NCI-H524 (cell line): Measurements from ENCODE around the gene SPRN.
"Not testable (repeated sequence)": the region's sequence is repeated elsewhere in the genome, so short reads cannot be mapped to it uniquely, and the experiment has no call there.

ENCODE experiments used
- DNase-seq, 2 experiments: peaks; one replicate each; lab custom pipeline; 2025; lab: John Stamatoyannopoulos, UW

The SPRN gene

GRCh38 chr10:133386951-133387350 lies 37.5 kb downstream of the SPRN start:
- not testable (repeated sequence) for DNase-seq

DNA sequence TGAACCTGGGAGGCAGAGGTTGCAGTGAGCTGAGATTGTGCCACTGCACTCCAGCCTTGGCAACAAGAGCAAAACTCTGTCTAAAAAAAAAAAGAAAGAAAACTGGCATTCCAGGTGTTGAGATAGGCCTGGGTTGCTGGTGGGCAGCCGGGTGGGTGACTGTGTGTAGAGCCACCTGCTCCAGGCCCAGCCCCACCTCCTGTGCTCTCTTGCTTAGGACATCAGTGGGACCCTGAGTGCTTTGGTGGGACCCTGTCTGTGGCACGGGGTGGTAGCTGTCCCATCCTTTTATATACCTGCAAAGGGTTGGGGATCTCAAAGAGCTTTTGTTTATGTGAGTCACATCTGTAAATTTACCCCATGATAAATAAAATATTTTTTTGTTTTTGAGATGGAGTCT lies 39.2 kb downstream of the SPRN start:
- DNase-seq: no peak

DNA sequence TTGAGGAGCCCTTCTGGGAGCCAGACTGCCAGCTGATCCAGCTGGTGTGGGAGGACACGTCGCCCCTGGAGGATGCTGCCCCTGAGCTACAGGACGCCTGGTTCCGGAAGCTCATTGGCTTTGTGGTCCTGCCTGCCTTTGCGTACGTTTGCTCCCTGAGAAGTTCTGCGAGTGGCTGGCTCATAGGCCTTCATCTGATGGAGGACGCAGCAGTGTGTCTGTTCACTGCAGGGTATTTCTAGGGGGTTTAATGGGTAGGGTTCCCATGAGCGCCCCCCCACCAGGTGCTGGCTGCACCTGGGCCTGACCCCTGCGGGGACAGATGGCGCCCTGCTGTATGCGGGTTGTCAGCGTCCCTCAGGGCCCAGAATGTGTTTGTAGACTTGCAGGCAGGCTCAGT lies 40.4 kb downstream of the SPRN start:
- no peak for DNase-seq

DNA sequence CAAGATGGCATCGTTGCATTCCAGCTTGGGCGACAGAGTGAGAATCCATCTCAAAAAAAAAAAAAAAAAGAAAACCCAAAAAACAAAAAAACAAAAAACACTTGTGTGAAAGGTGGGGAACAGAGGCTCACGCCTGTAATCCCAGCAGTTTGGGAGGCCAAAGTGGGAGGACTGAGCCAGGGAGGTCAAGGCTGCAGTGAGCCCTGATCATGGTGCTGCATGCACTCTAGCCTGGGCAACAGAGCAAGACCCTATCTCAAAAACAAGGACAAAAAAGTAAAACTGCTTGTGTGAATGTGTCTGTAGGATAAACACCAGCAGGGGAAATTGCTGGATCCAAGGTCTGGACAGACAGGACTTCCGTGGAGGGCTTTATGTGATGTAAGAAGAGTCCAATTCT lies 40.9 kb downstream of the SPRN start:
- DNase-seq: no peak

GRCh38 chr10:133381036-133381435 lies 43.4 kb downstream of the SPRN start:
- no peak for DNase-seq

DNA sequence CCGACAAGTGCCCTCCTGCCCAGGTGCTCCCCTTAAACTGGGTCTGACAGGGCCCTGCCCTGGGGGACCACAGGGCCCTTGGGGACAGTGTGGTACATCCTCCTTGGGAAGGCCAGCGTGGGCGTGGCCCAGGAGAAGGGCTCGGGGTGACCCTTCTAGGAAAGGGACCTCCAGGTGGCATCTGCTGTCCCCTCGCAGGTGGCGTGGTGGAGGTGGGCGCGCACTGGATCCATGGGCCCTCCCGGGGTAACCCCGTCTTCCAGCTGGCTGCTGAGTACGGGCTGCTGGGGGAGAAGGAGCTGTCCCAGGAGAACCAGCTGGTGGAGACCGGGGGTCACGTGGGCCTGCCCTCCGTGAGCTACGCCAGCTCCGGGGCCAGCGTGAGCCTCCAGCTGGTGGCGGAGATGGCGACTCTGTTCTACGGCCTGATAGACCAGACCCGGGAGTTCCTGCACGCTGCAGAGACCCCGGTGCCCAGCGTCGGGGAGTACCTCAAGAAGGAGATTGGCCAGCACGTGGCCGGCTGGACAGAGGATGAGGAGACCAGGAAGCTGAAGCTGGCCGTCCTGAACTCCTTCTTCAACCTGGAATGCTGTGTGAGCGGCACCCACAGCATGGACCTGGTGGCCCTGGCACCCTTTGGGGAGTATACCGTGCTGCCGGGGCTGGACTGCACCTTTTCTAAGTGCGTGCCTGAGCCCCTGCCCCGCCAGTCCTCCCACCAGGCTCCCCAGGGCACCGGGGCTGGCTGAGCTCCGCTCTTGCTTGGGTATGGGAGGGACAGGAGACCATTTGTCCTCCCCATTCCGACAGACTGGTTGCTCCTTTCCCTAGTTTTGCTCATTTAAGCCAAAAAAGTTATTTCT lies 44.4 kb downstream of the SPRN start:
- no peak for DNase-seq

GRCh38 chr10:133379152-133379800 lies 45.1 kb downstream of the SPRN start, which contains the start of gene PAOX:
TSS of gene PAOX (plus strand) at chr10:133379262. CDS start at chr10:133379317, 55 bp downstream.
- DNase-seq: no peak

DNA sequence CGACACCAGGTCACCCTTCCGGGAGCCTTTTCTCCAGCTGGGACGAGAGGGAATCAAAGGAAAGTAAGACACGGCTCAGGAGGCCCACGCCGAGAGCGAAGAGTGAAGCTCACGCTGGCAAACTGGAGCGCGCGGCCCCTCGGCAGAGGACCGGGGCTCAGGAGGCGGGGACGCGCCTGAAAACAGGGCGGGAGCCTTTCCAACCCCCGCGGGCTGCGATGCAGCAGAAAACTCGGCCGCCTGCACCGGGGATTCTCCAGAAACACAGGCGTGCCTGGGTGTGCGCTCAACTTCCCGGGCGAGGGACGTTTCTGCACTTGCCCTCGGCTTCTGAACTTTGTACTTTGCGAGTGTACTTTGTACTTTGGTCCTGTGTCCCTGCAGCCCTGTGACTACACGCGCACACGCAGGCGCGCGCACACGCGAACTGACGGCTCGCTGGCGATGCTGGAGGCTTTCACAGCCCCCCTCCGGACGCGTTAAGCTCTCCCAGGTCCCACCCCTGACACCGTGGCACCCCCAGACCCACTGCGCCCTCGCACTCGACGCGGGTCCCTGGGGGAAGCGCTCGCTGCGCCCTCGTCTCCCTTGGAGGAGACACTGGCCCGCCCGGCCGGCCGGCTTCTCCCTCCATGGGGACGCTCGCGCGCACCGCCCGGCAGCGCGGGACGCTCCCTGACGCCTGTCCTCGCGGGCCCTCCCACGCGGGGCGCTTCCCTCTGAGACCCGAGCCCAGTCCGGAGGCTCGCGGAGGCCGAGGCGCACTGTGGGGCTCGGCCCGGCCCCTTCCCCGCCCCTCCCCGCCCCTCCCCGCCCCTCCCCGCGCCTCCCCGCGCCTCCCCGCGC lies 46.0 kb downstream of the SPRN start:
- peak in 1 of 2 experiments; percentile 4 for DNase-seq

DNA sequence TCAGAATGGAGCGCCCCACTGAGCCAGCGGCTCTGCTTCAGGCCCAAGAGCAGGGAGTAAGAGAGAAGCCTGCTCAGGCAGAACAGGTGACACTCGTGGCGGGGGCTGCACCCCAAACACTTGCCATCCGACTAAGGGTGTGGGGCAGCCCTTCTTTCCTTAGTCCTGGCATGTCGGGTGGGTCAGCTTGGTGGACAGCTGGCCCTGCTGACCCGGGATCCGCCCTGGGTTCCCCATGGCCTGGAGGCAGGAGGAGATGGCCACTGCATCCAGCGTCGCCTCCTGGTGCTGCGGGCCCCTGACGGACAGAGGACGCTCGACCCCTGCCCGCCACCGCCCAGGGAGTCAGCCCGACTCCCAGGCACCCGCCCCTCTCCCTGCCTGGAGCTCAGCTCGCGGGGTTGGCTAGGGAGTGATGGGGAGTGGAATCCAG lies 46.6 kb downstream of the SPRN start:
- DNase-seq: no peak

GRCh38 chr10:133377025-133377817 lies 47.2 kb downstream of the SPRN start:
- DNase-seq: no peak

DNA sequence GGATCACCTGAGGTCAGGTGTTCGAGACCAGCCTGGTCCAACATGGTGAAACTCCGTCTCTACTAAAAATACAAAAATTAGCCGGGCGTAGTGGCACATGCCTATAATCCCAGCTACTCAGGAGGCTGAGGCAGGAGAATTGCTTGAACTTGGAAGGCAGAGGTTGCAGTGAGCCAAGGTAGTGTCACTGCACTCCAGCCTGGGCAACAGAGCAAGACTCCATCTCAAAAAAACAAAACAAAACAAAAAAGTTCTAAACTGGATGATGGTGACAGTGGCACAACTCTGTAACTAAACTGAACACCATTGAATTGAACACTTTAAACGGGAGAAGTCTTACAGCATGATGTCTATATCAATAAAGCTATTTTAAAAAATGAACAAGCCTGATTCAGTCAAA lies 48.2 kb downstream of the SPRN start:
- not testable (repeated sequence) for DNase-seq

- DNase-seq: no peak
Observed at GRCh38 chr10:133375357-133376115, 48.9 kb downstream of the SPRN start.

- peak in 1 of 2 experiments; percentile 66 for DNase-seq
Observed at GRCh38 chr10:133373174-133374090, 51.0 kb downstream of the SPRN start, which contains the start of gene ECHS1. TSS of gene ECHS1 (minus strand) at chr10:133373354. CDS start at chr10:133373333, 21 bp downstream.

GRCh38 chr10:133372507-133372906 lies 51.9 kb downstream of the SPRN start:
- no peak for DNase-seq
